Heart left ventricle (tissue), 16 donors: ENCODE data around the gene SYNM. TPM values are rescaled to one million over a fixed set of nuclear protein-coding genes. Genes with fewer than 3 reads are reported as not detected.

ENCODE experiments used
- ATAC-seq, 4 donors: fragments of 200-7000 bp; cut with Tn5 transposase; one replicate each; pipeline ENCODE4 v1.9.1; 2020 to 2022; ENCODE audit warnings: moderate library complexity in 4 of 4, mild to moderate bottlenecking in 3 of 4, moderate number of reproducible peaks in 1 of 4
- DNase-seq, 5 donors: peaks; one replicate each; pipeline ENCODE4 v3.0.0-alpha.2; 2020
- H3K27ac ChIP-seq, 12 donors: fragments of 200-600 bp; sonication (generic) in 4 of 12; one replicate each; pipeline versions ENCODE4 v1.5.0 to v1.8.0; 2016 to 2022; ENCODE audit warnings: mild to moderate bottlenecking in 2 of 12
- H3K27me3 ChIP-seq, 9 donors: fragments of 200-600 bp; sonication (generic) in 2 of 9; one replicate each; pipeline versions ENCODE4 v1.5.1 to v1.8.0; 2016 to 2022; ENCODE audit warnings: mild to moderate bottlenecking in 3 of 9
- H3K36me3 ChIP-seq, 9 donors: fragments of 200-600 bp; sonication (generic) in 2 of 9; one replicate each; pipeline versions ENCODE4 v1.5.0 to v1.8.0; 2018 to 2022; ENCODE audit warnings: mild to moderate bottlenecking in 2 of 9
- H3K4me1 ChIP-seq, 12 donors: fragments of 200-600 bp; sonication (generic) in 4 of 12; one replicate each; pipeline versions ENCODE4 v1.5.0 to v1.8.0; 2016 to 2022; ENCODE audit warnings: mild to moderate bottlenecking in 3 of 12
- H3K4me3 ChIP-seq, 12 donors: fragments of 200-600 bp; sonication (generic) in 4 of 12; one replicate each; pipeline versions ENCODE4 v1.5.0 to v1.8.0; 2017 to 2022; ENCODE audit warnings: mild to moderate bottlenecking in 9 of 12, moderate library complexity in 4 of 12
- H3K9me3 ChIP-seq, 12 donors: fragments of 200-600 bp; sonication (generic) in 4 of 12; one replicate each; pipeline versions ENCODE4 v1.5.0 to v1.8.0; 2016 to 2022; ENCODE audit warnings: mild to moderate bottlenecking in 1 of 12
- CTCF ChIP-seq, 12 donors: fragments of 200-600 bp; sonication (generic) in 4 of 12; IDR thresholded peaks; one replicate each; pipeline versions ENCODE4 v1.5.0 to v1.8.0; 2018 to 2022; ENCODE audit warnings: antibody characterized with exemption in 12 of 12, mild to moderate bottlenecking in 5 of 12
- POLR2A ChIP-seq, 2 donors: fragments of 450-650 bp; IDR thresholded peaks; one replicate each; pipeline ENCODE4 v1.6.1; 2017; ENCODE audit warnings: antibody characterized with exemption in 2 of 2, mild to moderate bottlenecking in 2 of 2, moderate library complexity in 2 of 2
- WGBS, 4 donors: extraction: QIAGEN DNeasy Blood & Tissue Kit in 2 of 4; methylation state at CpG; one replicate each; pipeline versions ENCODE4 v1.1.5 to v1.1.7; 2013 to 2018; 5-methylcytosine and 5-hydroxymethylcytosine counted together
- intact Hi-C, 10 donors: fragments of 100-400 bp; cut with DNase I; formaldehyde crosslinking; loops; one replicate each; pipeline versions ENCODE4 v1.11.1 to v1.14.2; 2022
- polyA plus RNA-seq, 2 donors: library from polyadenylated mRNA; stranded (reverse); fragments of 200-250 nt; gene quantifications; one replicate each; pipeline ENCODE4 v1.2.3, GENCODE V29; 2013
- total RNA-seq, 9 donors: library from RNA; depleted of rRNA in 2 of 9; stranded (reverse); fragments of >200 nt in 2 of 9; fragmentation: NEBNext Ultra II Directional in 3 of 9; extraction: Animal tissue kit (Norgen Biotek cat#: 25700) in 3 of 9; gene quantifications; one replicate each; pipeline versions ENCODE4 v1.1.0 to v1.2.4, GENCODE V29; 2016 to 2023
- donor health status: ischemic (EF 13 %, LVEDD 7.1; RV severe dilation, severe dysfunction).
- donor health status: healthy with polysubstance abuse.
- donor health status: DM: no; HTN: yes; CAD: no.
- donor health status: DM: no; HTN: no; CAD: no.
- donor health status: ischemic (EF 25% LVEDD 6.9; RV normal size, moderate dysfunction).
- donor health status: ischemic (EF 25% LVEDD 5.7; RV mildly dilated, moderate dysfunction).
- donor health status: healthy.
- donor health status: DM: yes; HTN: yes; CAD: no.
- donor health status: ischemic (EF 35%, LVEDD 5.7; RV mildly dilated, moderate dysfunction).
- donor health status: nonischemic (EF 11% LVEDD 7.7; RV severe dilation, severe dysfunction).
- donor health status: DM: yes; HTN: yes; CAD: no.
- donor health status: PGD.
- donor health status: ischemic (EF 29% LVEDD 5.4; RV normal size, mild dysfunction).
- donor health status: nonischemic (EF 23%, LVEDD 6.1; RV moderate dilation, normal function).

Gene SYNM
- total and polyA plus RNA-seq, 11 donors = 113 to 455 (median 262) TPM

- Histone ChIP-seq H3K27me3 (peaks cover 0 to 37% (median 0%) of the 10 kb centered on the region in 9 donors), H3K4me3 (peak overlapping the region in 11 of 12 donors; percentile 19 to 54 (median 44)), H3K4me1 (peaks cover 0 to 15% (median 3%) of the 10 kb centered on the region in 12 donors), H3K9me3 (no peaks in the 10 kb centered on the region), H3K27ac (peak overlapping the region in 2 of 12 donors; percentile 37 to 51), H3K36me3 (no peaks in the 10 kb centered on the region)
- peak; percentile 79 to 91 (median 85) for DNase-seq
- intact Hi-C loops = loop anchor here in 5 of 10 donors (1.0 to 2.0 kb wide), 2 partner anchors 112 to 113 kb away; no protein-coding TSS in a partner anchor
- TF ChIP-seq POLR2A (IDR thresholded peaks at IDR 0.05) = no peak
- TF ChIP-seq CTCF (IDR thresholded peaks at IDR 0.05) = peak; percentile 67 to 94 (median 81)
- ATAC-seq = peak; percentile 25 to 57 (median 45)
- WGBS, 4 donors = 3 to 6% (median 4%) methylated on average over 33 to 50 of the region's 50 CpGs
These were observed 4.4 kb upstream of the SYNM start for GRCh38 chr15:99100245-99101173.

GRCh38 chr15:99101501-99101900, 3.4 kb upstream of the SYNM start:
- no peak for TF ChIP-seq POLR2A (IDR thresholded peaks at IDR 0.05)
- no peak for TF ChIP-seq CTCF (IDR thresholded peaks at IDR 0.05)
- H3K27me3 ChIP-seq = peaks cover 0 to 47% (median 0%) of the 10 kb centered on the region in 9 donors
- intact Hi-C loops = loop anchor here in 2 of 10 donors (2.0 kb wide), 1 partner anchor 111 kb away; no protein-coding TSS in a partner anchor
- H3K9me3 ChIP-seq = no peaks in the 10 kb centered on the region
- no peak for ATAC-seq
- DNase-seq = no peak
- H3K36me3 ChIP-seq = no peaks in the 10 kb centered on the region
- peaks cover 0 to 25% (median 8%) of the 10 kb centered on the region in 12 donors for H3K4me1 ChIP-seq
- no peak overlapping the region for H3K27ac ChIP-seq
- H3K4me3 ChIP-seq = no peak overlapping the region
- WGBS, 4 donors = 69 to 89% (median 80%) methylated on average over 7 of the region's 7 CpGs

GRCh38 chr15:99102332-99103235, 2.3 kb upstream of the SYNM start:
- peaks cover 0 to 56% (median 0%) of the 10 kb centered on the region in 9 donors for H3K27me3 ChIP-seq
- peaks cover 0 to 33% (median 12%) of the 10 kb centered on the region in 12 donors for H3K4me1 ChIP-seq
- TF ChIP-seq CTCF (IDR thresholded peaks at IDR 0.05) (no peak), POLR2A (IDR thresholded peaks at IDR 0.05) (no peak)
- no peaks in the 10 kb centered on the region for H3K36me3 ChIP-seq
- H3K4me3 ChIP-seq = no peak overlapping the region
- 78 to 85% (median 82%) methylated on average over 13 of the region's 13 CpGs for WGBS, 4 donors
- H3K9me3 ChIP-seq = no peaks in the 10 kb centered on the region
- H3K27ac ChIP-seq = no peak overlapping the region
- intact Hi-C loops = loop anchor here in 2 of 10 donors (2.0 kb wide), 1 partner anchor 110 kb away; no protein-coding TSS in a partner anchor
- DNase-seq (no peak), ATAC-seq (no peak)
